AML-193 (cell line): ENCODE results near the gene GRAPL.
"Not testable (repeated sequence)": the region's sequence is repeated elsewhere in the genome, so short reads cannot be mapped to it uniquely, and the experiment has no call there.

ENCODE experiments used
- DNase-seq, 2 experiments: peaks; one replicate each; lab custom pipeline; 2025; lab: John Stamatoyannopoulos, UW

GRAPL gene

DNA sequence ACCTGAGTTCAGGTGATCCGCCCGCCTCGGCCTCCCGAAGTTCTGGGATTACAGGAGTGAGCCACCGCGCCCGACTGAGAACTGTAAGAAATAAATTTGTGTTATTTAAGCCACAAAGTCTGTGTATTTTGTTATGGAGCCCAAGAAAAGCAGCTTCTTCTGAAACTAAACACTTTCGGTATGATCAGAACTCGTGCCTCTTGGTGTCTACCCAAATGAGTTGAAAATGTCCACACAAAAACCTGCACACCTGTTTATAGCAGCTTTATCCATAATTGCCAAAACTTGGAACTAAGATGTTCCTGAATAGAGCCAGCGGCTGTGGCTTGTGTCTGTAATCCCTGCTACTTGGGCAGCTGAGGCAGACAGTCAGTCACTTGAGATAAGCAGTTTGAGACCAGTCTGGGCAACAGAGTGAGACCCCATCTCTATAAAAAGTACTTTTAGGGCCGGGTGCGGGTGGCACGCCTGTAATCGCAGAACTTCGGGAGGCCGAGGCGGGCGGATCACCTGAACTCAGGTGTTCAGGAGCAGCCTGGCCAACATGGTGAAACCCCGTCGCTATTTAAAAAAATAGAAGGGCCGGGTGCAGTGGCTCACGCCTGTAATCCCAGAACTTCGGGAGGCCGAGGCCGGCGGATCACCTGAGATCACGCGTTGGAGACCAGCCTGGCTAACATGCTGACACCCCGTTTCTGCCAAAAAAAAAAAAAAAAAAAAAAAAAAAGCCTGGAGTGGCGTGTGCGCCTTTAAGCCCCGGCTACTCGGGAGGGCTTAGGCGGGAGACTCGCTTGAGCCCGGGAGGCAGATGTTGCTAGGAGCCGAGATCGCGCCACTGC, 61.7 kb downstream of the GRAPL start:
- DNase-seq = not testable (repeated sequence)

- not testable (repeated sequence) for DNase-seq
Observed at GRCh38 chr17:19189781-19190405, 62.5 kb downstream of the GRAPL start.

- DNase-seq = not testable (repeated sequence)
Observed at GRCh38 chr17:19196382-19197204, 69.2 kb downstream of the GRAPL start.

DNA sequence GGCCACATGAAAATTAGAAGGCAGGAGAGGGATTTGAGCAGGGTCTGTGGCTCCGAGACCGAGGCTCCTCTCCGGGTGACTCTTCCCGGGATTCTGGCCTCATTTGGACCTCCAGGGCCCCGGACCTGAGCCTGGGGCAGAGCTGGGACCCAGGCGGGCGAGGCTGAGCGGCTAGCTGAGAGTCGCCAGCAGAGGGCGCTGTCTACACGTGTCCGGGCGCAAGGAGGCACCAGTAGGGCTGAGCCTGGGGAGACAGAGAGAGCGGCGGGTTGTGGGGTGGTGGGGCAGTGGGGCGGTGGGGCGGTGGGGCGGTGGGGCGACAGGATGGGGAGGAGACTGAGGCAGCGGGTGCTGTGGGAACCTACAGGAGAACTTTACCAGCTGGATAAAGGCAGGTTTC, 75.1 kb downstream of the GRAPL start:
- not testable (repeated sequence) for DNase-seq

GRCh38 chr17:19203429-19203828, 76.0 kb downstream of the GRAPL start:
- not testable (repeated sequence) for DNase-seq
